HG03135 (cell line): ENCODE data around the gene RAD51AP1.

Source experiments
- ATAC-seq: cut with Tn5 transposase; IDR thresholded peaks from one replicate; pipeline ENCODE4 v1.9.1; 2021; ENCODE audit warnings: mild to moderate bottlenecking, moderate library complexity; ENCODE audit not compliant: unreplicated experiment

RAD51AP1 gene

DNA sequence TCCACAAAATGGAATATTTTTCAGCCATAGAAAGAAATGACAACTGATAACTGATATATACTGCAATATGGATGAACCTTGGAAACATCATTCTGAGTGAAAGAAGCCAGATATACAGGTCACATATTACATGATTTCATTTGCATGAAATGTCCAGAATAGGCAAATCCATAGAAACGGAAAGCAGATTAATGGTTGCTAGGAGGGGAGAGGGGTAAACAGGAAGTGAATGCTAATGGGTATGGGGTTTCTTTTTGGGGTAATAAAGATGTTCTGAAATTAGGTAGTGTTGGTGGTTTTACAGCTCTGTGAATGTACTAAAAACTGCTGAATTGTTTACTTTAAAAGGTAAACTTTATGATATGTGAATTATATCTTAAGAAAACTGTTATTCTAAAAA lies 6.5 kb downstream of the RAD51AP1 start:
- peak; percentile 50 for ATAC-seq

- no peak for ATAC-seq
Measured at GRCh38 chr12:4552191-4552590, 13.5 kb downstream of the RAD51AP1 start.

- ATAC-seq, result no peak
Measured at GRCh38 chr12:4553943-4554342, 15.3 kb downstream of the RAD51AP1 start.

DNA sequence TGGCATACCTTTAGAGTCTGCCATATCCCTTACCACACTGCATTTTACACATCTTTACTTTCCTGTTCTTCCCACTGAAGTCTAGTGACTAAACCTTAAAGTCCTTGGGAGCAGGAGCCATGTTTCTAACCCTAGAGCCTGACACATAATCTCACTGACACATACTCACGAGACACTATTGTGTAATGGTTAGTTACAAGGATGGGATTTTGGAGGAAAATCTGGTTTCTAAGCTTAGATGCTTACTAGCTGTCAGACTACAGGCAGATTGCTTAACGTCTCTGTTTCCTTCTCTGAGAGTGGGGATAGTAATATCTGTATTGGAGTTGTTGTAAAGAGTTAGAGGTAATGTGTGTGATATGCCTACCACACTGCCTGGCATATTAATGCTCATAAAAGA lies 17.1 kb downstream of the RAD51AP1 start:
- no peak for ATAC-seq

DNA sequence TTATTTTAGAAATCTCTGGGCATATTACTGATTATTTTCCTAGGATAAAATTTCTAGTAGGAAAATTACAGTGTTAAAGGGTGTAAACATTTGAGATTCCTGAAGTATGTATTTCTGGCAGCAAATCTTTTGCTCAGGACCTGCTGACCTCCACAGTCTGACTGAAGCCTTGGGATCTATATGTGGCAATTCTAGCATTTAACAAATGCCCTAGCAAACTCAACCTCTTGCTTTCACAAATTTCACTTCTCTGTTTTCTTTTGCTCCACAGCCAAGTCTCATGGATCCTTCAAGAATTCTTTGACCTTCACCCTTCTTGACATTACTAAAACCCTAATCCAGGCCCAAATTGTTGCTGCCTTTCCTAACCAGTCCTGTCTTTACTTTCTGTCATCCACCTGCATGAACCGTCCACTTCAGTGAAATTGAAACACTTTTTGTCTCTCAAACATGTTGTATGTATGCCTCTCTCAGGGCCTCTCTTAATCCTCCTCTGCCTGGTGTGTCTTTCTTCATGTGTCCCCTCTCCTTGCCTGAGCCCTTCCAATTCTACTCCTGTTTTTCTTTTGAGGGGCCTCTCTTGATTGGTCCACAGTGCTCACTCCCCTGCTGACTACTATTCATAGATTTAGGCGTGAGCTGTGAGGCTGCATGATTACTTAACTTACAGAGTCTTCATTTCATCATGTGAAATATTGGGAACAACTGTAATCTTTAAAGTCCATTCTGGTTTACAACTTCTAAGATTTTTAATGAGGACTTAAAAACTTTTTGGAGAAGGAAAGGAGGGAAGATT lies 18.2 kb downstream of the RAD51AP1 start:
- ATAC-seq, result no peak

- no peak for ATAC-seq
Measured at GRCh38 chr12:4557586-4557985, 18.9 kb downstream of the RAD51AP1 start.

- no peak for ATAC-seq
Measured at GRCh38 chr12:4558171-4558570, 19.5 kb downstream of the RAD51AP1 start.

DNA sequence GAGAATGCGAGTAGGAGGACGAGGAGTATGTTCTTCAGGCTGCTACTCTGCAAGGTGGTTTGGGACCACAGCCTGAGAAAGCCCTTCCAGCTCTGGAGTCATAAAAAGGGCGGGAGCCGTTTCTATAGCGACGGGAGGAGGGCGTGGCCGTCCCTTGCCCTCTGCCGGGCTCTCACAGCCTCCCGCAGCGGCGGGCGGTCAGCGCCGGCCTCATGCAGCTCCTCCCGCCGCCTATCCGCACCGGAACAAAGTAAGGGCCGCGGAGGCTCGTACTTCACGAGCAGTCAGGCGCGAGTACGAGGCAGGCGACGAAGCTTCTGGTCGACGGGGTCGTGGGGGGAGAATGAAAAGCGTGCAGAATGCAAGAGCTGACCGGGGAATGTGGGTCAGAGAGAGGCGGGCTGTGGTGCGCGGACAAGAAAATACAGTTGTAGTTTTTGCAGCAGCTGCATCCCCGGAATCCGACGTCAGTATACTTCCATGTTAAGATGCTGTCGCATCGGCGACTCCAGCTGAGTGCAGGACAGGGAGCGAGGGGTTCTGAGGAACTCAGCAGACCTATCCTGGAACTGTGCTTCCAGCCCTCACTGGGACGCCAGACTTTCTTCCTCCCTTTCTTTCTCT lies 23.5 kb downstream of the RAD51AP1 start, which contains the start of gene DYRK4:
Gene DYRK4, plus strand, starts transcription at position 175 of the 624 bp plus-strand sequence. Its CDS starts 38 bp downstream, at position 213.
- ATAC-seq, result no peak

- no peak for ATAC-seq
Measured at GRCh38 chr12:4563336-4563735, 24.6 kb downstream of the RAD51AP1 start.

DNA sequence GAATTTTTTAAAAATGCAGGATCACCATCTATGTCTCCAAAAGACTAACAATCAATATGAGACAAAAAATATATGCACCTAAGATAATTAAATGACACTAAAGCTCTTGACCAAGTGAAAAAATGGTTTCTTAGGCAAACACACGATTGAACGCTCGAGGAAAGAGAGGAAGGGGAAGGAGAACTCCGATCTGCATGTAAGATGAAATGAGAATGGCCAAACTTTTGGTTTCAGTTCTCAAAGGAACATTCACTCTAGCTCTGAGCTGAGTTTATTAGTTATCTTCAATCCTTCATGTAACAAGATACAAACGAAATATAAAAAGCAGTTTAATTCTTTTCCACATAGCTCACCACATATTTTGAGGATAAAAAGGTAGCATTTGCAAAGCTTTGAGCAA lies 26.1 kb downstream of the RAD51AP1 start:
- no peak for ATAC-seq

DNA sequence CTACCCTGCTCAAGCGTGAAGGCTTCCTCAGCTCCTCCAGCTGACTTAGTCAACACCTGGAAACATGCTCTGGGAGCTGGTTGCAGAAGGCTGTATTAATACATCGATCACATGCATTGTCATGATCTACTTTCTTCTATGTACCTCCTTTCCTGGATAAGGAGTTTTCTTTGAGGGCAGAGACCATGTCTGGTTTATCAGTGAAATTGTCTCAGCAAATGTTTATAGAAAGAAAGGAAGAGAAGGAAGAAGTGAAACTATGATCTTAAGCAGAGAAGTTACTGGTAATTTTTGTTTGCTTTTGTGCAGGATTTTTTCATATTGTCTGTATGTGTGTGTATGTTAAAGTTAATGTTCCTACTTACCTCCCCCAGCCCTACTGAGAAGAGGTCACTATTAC lies 27.8 kb downstream of the RAD51AP1 start:
- ATAC-seq, result no peak

GRCh38 chr12:4567073-4567881 lies 28.6 kb downstream of the RAD51AP1 start:
- peak; percentile 59 for ATAC-seq

- no peak for ATAC-seq
Measured at GRCh38 chr12:4569261-4569660, 30.6 kb downstream of the RAD51AP1 start.

DNA sequence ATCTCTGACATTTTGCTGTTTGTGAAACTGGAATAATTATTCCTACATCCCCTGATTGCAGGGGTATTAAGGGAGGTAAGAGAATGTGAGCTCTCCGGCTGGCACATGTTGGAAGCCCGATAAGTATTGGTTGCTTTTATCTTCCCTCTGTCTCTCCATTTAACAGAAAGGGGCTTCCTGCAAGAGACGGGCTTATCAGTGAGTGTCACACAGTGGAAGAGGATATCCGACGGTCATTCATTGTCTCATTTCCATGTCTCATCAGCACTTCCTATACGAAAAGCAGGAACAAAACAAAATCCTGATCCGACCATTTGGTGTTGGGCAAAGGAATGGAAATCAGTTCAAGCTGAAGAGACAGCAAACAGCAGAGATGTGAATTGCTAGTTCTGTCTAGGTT lies 34.0 kb downstream of the RAD51AP1 start:
- ATAC-seq, result no peak

GRCh38 chr12:4579305-4580102 lies 40.8 kb downstream of the RAD51AP1 start:
- no peak for ATAC-seq

- no peak for ATAC-seq
Measured at GRCh38 chr12:4580281-4580688, 41.6 kb downstream of the RAD51AP1 start.

- ATAC-seq, result no peak
Measured at GRCh38 chr12:4584281-4584680, 45.6 kb downstream of the RAD51AP1 start.

- ATAC-seq, result no peak
Measured at GRCh38 chr12:4584896-4585295, 46.2 kb downstream of the RAD51AP1 start.

DNA sequence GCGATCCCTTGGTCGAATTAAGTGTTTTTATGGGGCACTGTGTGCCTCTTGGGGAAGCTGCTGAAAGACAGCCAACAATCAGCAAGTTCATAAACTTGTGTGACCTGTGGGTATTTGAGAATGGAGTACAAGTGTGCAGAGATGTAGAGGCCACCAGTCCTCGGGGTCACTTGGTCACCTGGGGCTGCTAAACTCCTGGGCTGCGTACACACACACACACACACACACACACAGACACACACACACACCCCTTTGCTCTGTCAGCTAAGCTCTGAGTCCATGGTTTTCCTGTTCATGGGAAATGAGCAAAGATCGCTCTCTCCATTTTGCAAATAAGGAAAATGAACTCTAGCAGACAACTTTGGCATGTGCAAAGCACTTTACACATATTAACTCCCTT lies 47.8 kb downstream of the RAD51AP1 start:
- ATAC-seq, result no peak

DNA sequence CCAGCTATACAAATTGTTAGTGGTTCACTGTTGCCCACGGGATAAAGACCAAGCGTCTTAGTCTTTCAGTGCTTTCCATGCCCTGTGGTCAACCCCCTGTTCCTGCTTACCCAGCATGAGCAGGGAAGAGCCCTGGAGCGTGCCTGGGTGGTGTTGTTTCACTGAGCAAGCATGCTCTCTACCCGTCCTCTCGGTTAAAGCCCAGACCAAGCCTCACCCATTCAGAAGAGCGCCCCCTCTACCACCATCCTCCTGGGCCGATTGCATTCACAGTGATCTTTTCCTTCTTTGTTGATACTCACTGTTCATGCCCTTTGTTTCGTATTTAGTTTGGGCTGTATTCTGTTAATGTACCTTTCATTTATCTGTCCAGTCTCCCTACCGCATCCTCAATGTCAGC lies 48.4 kb downstream of the RAD51AP1 start:
- ATAC-seq, result no peak

GRCh38 chr12:4588916-4589315 lies 50.2 kb downstream of the RAD51AP1 start:
- no peak for ATAC-seq
